Ishikawa (cell line): ENCODE data around the gene TTLL12.

Source experiments
- CREB1 ChIP-seq: IDR thresholded peaks from 2 replicates; pipeline ENCODE4 v1.6.1; 2012; ENCODE audit warnings: low read depth
- EGR1 ChIP-seq: IDR thresholded peaks from 2 replicates; pipeline ENCODE4 v1.6.1; 2012
- FOXM1 ChIP-seq: IDR thresholded peaks from 2 replicates; pipeline ENCODE4 v1.6.1; 2012; ENCODE audit warnings: low read depth, borderline replicate concordance
- NFIC ChIP-seq: IDR thresholded peaks from 2 replicates; pipeline ENCODE4 v1.6.1; 2012
- TAF1 ChIP-seq: IDR thresholded peaks from 2 replicates; pipeline ENCODE4 v1.6.1; 2012; ENCODE audit warnings: low read depth, mild to moderate bottlenecking
- TCF12 ChIP-seq: IDR thresholded peaks from 2 replicates; pipeline ENCODE4 v1.6.1; 2012; ENCODE audit warnings: low read depth
- YY1 ChIP-seq: IDR thresholded peaks from 2 replicates; pipeline ENCODE4 v1.6.1; 2012; ENCODE audit warnings: low read depth
- TF ChIP-seq, protein P1 (sequence below): IDR thresholded peaks from 2 replicates; pipeline ENCODE4 v1.6.1; 2012
- TF ChIP-seq, protein P2 (sequence below): IDR thresholded peaks from 2 replicates; pipeline ENCODE4 v1.6.1; 2012; ENCODE audit warnings: low read depth, mild to moderate bottlenecking

DNA sequence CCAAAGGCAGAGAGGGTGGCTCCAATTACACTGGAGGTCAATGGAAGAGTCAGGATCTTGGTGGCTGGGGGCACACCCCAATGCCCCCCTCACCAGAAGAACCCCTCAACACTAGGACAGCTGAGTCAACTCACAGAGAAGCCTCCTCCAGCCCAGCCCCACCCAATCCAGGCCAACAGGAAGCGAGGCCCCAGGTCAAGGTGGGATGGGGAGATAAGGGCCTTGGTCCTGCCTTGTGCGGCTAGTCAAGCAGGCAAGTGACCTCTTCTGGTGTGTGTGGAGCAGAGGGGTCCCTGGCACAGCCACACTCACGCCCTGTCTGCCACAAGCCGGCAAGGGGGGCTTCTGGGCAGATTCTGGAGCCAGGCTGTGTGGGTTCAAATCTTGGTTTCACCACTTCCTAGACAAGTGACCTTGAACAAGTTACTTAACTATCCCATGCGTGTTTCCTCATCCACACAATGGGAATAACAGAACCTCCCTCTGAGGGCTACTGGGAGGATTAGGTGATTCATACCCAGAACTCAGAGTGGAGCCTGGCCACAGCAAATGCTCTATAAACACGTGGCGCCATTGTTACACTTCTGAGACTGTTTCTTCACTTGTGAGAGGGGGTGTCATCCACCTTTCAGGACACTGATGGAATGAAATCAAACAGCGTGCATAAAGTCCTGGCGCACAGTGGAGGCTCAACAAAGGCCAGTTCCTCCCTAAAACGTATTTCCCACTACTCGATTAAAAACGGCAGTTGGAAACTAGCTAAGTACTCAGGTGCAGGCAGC, 3.2 kb downstream of the TTLL12 start:
- TF ChIP-seq, protein P1, sequence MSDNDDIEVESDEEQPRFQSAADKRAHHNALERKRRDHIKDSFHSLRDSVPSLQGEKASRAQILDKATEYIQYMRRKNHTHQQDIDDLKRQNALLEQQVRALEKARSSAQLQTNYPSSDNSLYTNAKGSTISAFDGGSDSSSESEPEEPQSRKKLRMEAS = no peak
- TF ChIP-seq CREB1 (no peak), TAF1 (no peak), NFIC (no peak), EGR1 (no peak), YY1 (no peak), TCF12 (no peak), FOXM1 (no peak)
- TF ChIP-seq, protein P2, sequence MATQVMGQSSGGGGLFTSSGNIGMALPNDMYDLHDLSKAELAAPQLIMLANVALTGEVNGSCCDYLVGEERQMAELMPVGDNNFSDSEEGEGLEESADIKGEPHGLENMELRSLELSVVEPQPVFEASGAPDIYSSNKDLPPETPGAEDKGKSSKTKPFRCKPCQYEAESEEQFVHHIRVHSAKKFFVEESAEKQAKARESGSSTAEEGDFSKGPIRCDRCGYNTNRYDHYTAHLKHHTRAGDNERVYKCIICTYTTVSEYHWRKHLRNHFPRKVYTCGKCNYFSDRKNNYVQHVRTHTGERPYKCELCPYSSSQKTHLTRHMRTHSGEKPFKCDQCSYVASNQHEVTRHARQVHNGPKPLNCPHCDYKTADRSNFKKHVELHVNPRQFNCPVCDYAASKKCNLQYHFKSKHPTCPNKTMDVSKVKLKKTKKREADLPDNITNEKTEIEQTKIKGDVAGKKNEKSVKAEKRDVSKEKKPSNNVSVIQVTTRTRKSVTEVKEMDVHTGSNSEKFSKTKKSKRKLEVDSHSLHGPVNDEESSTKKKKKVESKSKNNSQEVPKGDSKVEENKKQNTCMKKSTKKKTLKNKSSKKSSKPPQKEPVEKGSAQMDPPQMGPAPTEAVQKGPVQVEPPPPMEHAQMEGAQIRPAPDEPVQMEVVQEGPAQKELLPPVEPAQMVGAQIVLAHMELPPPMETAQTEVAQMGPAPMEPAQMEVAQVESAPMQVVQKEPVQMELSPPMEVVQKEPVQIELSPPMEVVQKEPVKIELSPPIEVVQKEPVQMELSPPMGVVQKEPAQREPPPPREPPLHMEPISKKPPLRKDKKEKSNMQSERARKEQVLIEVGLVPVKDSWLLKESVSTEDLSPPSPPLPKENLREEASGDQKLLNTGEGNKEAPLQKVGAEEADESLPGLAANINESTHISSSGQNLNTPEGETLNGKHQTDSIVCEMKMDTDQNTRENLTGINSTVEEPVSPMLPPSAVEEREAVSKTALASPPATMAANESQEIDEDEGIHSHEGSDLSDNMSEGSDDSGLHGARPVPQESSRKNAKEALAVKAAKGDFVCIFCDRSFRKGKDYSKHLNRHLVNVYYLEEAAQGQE = no peak
